ENCODE data around the gene ACOT12.
"Not testable (repeated sequence)": the region's sequence is repeated elsewhere in the genome, so short reads cannot be mapped to it uniquely, and the experiment has no call there.

The ACOT12 gene

DNA sequence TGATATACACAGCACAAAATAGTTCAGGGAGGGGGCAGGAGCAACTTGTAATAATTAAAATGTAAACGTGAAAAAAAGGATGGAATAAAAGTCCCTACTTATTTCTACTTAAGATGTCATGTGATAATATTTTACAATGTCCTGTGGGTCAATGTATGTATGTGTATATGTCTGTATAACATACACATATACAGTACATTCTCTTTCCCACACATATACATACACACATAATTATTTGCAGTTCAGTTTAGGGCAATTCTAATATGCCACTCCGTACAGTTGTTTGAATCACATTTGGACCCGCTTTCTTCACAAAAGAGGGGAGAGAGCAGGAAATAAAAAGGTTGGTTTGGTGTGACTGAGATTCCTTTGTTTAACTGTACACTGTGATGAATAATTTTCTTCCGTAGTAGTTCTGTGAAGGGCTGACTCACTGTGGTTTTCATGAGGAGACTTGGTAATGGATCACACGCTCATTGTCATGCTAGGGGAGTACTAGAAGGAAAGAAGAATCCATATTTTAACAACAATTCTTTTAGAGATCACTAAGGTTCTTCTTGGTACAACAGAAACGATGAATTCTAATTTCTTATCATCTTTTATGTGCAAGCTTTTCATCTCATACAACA lies 26.2 kb upstream of the ACOT12 start:
- no peak overlapping the region for H3K4me3 ChIP-seq (ENCODE audit: low read depth in 1 of 2, low read length in 2 of 2)
- H3K9me3 ChIP-seq (ENCODE audit: control insufficient read depth in 1 of 2, low read length in 2 of 2), result no peaks in the 10 kb centered on the region
- H3K27me3 ChIP-seq (ENCODE audit: low read depth, low read length), result no peaks in the 10 kb centered on the region
- H3K27ac ChIP-seq (ENCODE audit: low read length), result no peak overlapping the region
- peaks cover 0 to 20% of the 10 kb centered on the region in 2 donors for H3K36me3 ChIP-seq (ENCODE audit: control insufficient read depth in 1 of 2, insufficient read depth in 2 of 2, low read length in 2 of 2)
- no peaks in the 10 kb centered on the region for H3K4me1 ChIP-seq (ENCODE audit: control insufficient read depth in 1 of 2, insufficient read depth in 2 of 2, low read length in 2 of 2)

DNA sequence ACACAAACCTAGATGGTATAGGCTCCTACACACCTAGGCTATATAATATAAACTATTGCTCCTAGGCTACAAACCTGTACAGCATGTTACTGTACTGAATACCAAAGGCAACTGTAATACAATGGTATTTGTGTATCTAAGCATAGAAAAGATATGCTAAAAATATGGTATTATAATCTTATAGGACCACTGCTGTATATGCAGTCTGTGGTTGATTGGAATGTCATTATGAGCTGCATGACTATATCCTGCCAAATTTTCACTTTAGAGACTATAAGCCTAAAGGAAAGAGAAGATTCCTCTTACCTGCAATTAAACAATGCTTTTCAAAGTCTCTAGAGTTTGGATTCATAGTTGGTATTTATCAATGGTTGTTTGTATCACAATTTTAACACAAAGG lies 24.7 kb upstream of the ACOT12 start:
- no peaks in the 10 kb centered on the region for H3K4me1 ChIP-seq (ENCODE audit: control insufficient read depth in 1 of 2, insufficient read depth in 2 of 2, low read length in 2 of 2)
- no peak overlapping the region for H3K4me3 ChIP-seq (ENCODE audit: low read depth in 1 of 2, low read length in 2 of 2)
- H3K36me3 ChIP-seq (ENCODE audit: control insufficient read depth in 1 of 2, insufficient read depth in 2 of 2, low read length in 2 of 2), result peaks cover 0 to 20% of the 10 kb centered on the region in 2 donors

DNA sequence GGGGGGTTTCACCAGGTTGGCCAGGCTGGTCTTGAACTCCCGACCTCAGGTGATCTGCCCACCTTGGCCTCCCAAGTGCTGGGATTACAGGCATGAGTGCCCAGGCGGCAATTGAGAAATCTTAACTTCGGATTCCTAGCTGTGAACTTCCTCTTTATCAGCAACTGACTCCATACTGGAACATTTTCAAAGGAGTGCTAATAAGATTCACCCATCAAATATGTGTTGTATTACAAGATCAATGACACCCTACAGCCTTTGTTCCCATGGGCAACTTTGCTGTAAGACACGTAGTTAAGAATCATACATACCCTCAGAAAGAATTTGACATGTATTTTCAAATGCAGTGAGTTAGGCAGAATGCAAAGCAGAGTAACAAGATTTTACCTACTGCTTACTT lies 23.1 kb upstream of the ACOT12 start:
- no peaks in the 10 kb centered on the region for H3K4me1 ChIP-seq (ENCODE audit: control insufficient read depth in 1 of 2, insufficient read depth in 2 of 2, low read length in 2 of 2)
- peaks cover 6 to 20% of the 10 kb centered on the region in 2 donors for H3K36me3 ChIP-seq (ENCODE audit: control insufficient read depth in 1 of 2, insufficient read depth in 2 of 2, low read length in 2 of 2)
- no peak overlapping the region for H3K27ac ChIP-seq (ENCODE audit: low read length)
- H3K27me3 ChIP-seq (ENCODE audit: low read depth, low read length), result no peaks in the 10 kb centered on the region
- H3K9me3 ChIP-seq (ENCODE audit: control insufficient read depth in 1 of 2, low read length in 2 of 2), result no peaks in the 10 kb centered on the region
- no peak overlapping the region for H3K4me3 ChIP-seq (ENCODE audit: low read depth in 1 of 2, low read length in 2 of 2)

More for the DNA sequence above, 24.7 kb upstream of the ACOT12 start:
- Histone ChIP-seq H3K9me3 (ENCODE audit: control insufficient read depth in 1 of 2, low read length in 2 of 2) (no peaks in the 10 kb centered on the region), H3K27ac (ENCODE audit: low read length) (no peak overlapping the region), H3K27me3 (ENCODE audit: low read depth, low read length) (no peaks in the 10 kb centered on the region)

GRCh38 chr5:81409896-81410295 lies 16.0 kb upstream of the ACOT12 start:
- Histone ChIP-seq H3K4me3 (ENCODE audit: low read depth in 1 of 2, low read length in 2 of 2) (no peak overlapping the region), H3K4me1 (ENCODE audit: control insufficient read depth in 1 of 2, insufficient read depth in 2 of 2, low read length in 2 of 2) (no peaks in the 10 kb centered on the region), H3K27me3 (ENCODE audit: low read depth, low read length) (no peaks in the 10 kb centered on the region)

DNA sequence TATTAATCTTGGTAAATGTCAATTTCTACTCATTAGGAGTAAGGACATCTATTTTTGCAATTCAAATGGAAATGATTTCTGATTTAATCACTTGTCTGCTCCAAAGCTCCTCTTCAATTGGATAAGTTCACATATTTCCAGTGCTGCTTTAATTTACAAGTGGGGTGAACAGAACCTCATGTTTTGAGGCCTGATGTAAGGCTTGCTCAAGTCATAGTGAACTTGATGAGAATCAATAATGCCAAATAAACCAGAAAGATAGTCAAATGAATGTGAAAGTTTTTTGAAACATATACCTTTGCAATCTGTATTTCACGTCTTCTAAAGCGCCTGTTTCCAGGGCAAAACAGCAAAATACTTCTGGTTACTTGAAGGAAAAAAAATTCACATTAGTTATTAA lies 15.4 kb upstream of the ACOT12 start:
- Histone ChIP-seq H3K4me1 (ENCODE audit: control insufficient read depth in 1 of 2, insufficient read depth in 2 of 2, low read length in 2 of 2) (no peaks in the 10 kb centered on the region), H3K27me3 (ENCODE audit: low read depth, low read length) (no peaks in the 10 kb centered on the region), H3K9me3 (ENCODE audit: control insufficient read depth in 1 of 2, low read length in 2 of 2) (no peaks in the 10 kb centered on the region), H3K27ac (ENCODE audit: low read length) (no peak overlapping the region), H3K4me3 (ENCODE audit: low read depth in 1 of 2, low read length in 2 of 2) (no peak overlapping the region), H3K36me3 (ENCODE audit: control insufficient read depth in 1 of 2, insufficient read depth in 2 of 2, low read length in 2 of 2) (peaks cover 0 to 6% of the 10 kb centered on the region in 2 donors)

More at GRCh38 chr5:81409896-81410295, 16.0 kb upstream of the ACOT12 start:
- Histone ChIP-seq H3K36me3 (ENCODE audit: control insufficient read depth in 1 of 2, insufficient read depth in 2 of 2, low read length in 2 of 2) (peaks cover 0 to 6% of the 10 kb centered on the region in 2 donors), H3K9me3 (ENCODE audit: control insufficient read depth in 1 of 2, low read length in 2 of 2) (no peaks in the 10 kb centered on the region), H3K27ac (ENCODE audit: low read length) (no peak overlapping the region)

- Histone ChIP-seq H3K27ac (ENCODE audit: low read length) (no peak overlapping the region), H3K27me3 (ENCODE audit: low read depth, low read length) (no peaks in the 10 kb centered on the region)
Observed at GRCh38 chr5:81408496-81408895, 14.6 kb upstream of the ACOT12 start.

GRCh38 chr5:81407811-81408210 lies 13.9 kb upstream of the ACOT12 start:
- H3K4me3 ChIP-seq (ENCODE audit: low read depth in 1 of 2, low read length in 2 of 2), result not testable (repeated sequence)

More at GRCh38 chr5:81408496-81408895, 14.6 kb upstream of the ACOT12 start:
- peaks cover 0 to 6% of the 10 kb centered on the region in 2 donors for H3K36me3 ChIP-seq (ENCODE audit: control insufficient read depth in 1 of 2, insufficient read depth in 2 of 2, low read length in 2 of 2)
- no peak overlapping the region for H3K4me3 ChIP-seq (ENCODE audit: low read depth in 1 of 2, low read length in 2 of 2)
- H3K9me3 ChIP-seq (ENCODE audit: control insufficient read depth in 1 of 2, low read length in 2 of 2), result no peaks in the 10 kb centered on the region
- no peaks in the 10 kb centered on the region for H3K4me1 ChIP-seq (ENCODE audit: control insufficient read depth in 1 of 2, insufficient read depth in 2 of 2, low read length in 2 of 2)

DNA sequence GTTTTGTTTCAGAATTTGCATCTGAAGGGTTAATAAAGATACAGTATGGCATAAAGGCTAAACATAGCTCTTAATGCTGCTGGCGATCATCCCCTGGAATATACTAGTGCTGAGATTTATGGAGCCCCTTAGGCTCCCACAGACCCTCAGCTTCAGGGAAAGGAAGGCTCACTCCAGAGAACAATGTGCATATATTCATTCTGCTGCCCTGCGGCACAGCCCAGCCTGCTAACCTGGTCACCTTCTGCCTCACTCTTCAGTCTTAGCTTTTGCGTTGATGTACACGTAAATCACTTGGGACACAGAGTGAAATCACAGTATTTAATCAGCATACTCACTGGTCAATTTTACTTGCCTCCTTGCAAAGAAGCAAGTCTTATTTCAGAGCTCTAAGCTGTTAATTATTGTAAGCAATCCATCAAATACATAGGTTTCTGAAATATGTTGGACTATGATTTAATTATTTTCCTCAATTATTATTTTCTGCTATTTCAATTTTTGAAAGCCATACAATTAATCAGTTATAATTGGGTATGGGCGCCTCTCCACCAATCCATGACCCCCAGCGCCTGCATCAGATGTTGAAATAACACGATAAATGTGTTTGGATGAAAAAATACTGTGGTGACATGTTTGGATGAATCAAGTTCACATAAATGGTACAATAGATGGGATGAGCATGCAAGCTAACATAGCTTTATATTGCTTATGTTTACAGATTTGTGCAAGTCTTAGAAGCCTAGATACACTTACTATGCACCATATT lies 11.4 kb upstream of the ACOT12 start:
- no peak overlapping the region for H3K27ac ChIP-seq (ENCODE audit: low read length)
- H3K9me3 ChIP-seq (ENCODE audit: control insufficient read depth in 1 of 2, low read length in 2 of 2), result no peaks in the 10 kb centered on the region
- no peak overlapping the region for H3K4me3 ChIP-seq (ENCODE audit: low read depth in 1 of 2, low read length in 2 of 2)
- no peaks in the 10 kb centered on the region for H3K4me1 ChIP-seq (ENCODE audit: control insufficient read depth in 1 of 2, insufficient read depth in 2 of 2, low read length in 2 of 2)
- H3K36me3 ChIP-seq (ENCODE audit: control insufficient read depth in 1 of 2, insufficient read depth in 2 of 2, low read length in 2 of 2), result no peaks in the 10 kb centered on the region
- no peaks in the 10 kb centered on the region for H3K27me3 ChIP-seq (ENCODE audit: low read depth, low read length)

More at GRCh38 chr5:81407811-81408210, 13.9 kb upstream of the ACOT12 start:
- H3K27ac ChIP-seq (ENCODE audit: low read length); H3K27me3 ChIP-seq (ENCODE audit: low read depth, low read length); H3K4me1 ChIP-seq (ENCODE audit: control insufficient read depth in 1 of 2, insufficient read depth in 2 of 2, low read length in 2 of 2); H3K36me3 ChIP-seq (ENCODE audit: control insufficient read depth in 1 of 2, insufficient read depth in 2 of 2, low read length in 2 of 2); H3K9me3 ChIP-seq (ENCODE audit: control insufficient read depth in 1 of 2, low read length in 2 of 2): not testable (repeated sequence)

DNA sequence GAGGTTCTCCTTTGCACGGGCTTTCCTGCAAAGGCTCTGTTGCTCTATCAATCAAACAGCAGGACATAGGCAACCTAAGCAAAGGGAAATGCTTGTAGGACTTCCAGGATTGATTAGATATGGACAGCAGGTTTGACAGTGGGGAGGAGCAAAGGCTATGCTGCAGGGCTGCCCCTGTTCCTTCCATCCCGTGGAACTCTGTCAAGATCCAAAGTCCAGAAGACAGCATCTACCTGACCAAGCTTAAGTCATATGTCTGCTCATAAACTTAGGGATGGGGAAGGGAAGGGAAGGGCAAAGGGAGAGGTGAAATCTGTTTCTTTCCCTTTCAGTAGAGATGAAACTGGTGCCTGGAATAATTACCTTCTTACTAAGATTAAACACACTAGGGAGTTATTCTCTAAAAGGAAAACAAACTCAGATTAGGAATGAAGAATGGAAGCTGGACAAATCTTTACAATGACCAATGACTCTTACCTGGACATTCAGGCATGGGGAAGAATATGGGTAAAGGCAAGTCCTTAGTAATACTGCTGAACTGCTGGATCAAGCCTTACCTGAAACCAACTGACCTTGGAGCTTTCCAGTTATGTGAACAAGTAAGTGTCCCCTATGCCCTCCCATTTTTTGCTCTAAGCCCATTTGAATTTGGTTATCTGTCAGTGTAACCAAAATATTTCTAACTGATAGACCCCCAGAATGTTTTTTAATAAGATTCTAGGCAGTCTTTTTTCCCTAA lies 8.4 kb upstream of the ACOT12 start:
- Histone ChIP-seq H3K27me3 (ENCODE audit: low read depth, low read length) (no peaks in the 10 kb centered on the region), H3K4me1 (ENCODE audit: control insufficient read depth in 1 of 2, insufficient read depth in 2 of 2, low read length in 2 of 2) (no peaks in the 10 kb centered on the region), H3K9me3 (ENCODE audit: control insufficient read depth in 1 of 2, low read length in 2 of 2) (no peaks in the 10 kb centered on the region), H3K27ac (ENCODE audit: low read length) (no peak overlapping the region), H3K36me3 (ENCODE audit: control insufficient read depth in 1 of 2, insufficient read depth in 2 of 2, low read length in 2 of 2) (no peaks in the 10 kb centered on the region), H3K4me3 (ENCODE audit: low read depth in 1 of 2, low read length in 2 of 2) (no peak overlapping the region)

DNA sequence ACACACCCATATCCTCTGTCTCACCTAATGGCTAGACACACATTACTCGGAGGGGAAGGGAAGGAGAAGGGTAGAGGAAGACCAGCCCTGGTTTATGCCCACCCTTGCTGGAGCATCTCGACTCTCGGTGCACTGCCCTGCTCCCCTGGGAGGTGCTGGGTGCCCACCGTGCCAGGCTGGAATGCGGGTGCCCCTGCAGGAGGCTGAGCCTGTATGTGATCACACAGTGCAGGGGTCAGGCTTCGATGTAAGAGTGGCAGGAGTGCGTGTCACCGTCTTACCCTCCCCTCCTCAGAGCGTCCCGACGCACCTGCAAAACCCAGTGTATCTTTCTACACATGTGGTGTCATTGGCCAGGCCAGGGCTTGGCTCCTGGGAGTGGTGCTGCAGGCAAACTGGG lies 7.3 kb upstream of the ACOT12 start:
- Histone ChIP-seq H3K36me3 (ENCODE audit: control insufficient read depth in 1 of 2, insufficient read depth in 2 of 2, low read length in 2 of 2) (no peaks in the 10 kb centered on the region), H3K27me3 (ENCODE audit: low read depth, low read length) (no peaks in the 10 kb centered on the region), H3K27ac (ENCODE audit: low read length) (no peak overlapping the region), H3K4me1 (ENCODE audit: control insufficient read depth in 1 of 2, insufficient read depth in 2 of 2, low read length in 2 of 2) (no peaks in the 10 kb centered on the region), H3K9me3 (ENCODE audit: control insufficient read depth in 1 of 2, low read length in 2 of 2) (no peaks in the 10 kb centered on the region), H3K4me3 (ENCODE audit: low read depth in 1 of 2, low read length in 2 of 2) (no peak overlapping the region)

DNA sequence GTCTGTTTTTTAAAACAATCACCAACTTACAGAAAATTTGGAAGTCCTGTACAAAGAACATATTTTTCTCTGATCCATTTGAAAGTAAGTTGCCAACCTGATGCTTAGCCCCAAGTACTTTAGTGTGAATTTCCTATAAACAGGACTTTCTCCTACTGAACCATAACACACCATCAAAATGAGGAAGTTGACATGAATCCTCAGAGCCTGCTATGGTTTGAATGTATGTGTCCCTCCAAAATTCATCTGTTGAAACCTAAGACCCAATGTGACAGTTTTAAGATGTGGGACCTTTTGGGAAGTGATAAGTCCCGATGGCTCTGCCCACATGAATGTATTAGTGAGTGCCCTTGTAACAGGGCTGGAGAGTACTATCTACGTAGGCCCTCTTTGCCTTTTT lies 6.4 kb upstream of the ACOT12 start:
- Histone ChIP-seq H3K4me3 (ENCODE audit: low read depth in 1 of 2, low read length in 2 of 2) (no peak overlapping the region), H3K27me3 (ENCODE audit: low read depth, low read length) (no peaks in the 10 kb centered on the region), H3K4me1 (ENCODE audit: control insufficient read depth in 1 of 2, insufficient read depth in 2 of 2, low read length in 2 of 2) (no peaks in the 10 kb centered on the region), H3K9me3 (ENCODE audit: control insufficient read depth in 1 of 2, low read length in 2 of 2) (no peaks in the 10 kb centered on the region), H3K36me3 (ENCODE audit: control insufficient read depth in 1 of 2, insufficient read depth in 2 of 2, low read length in 2 of 2) (no peaks in the 10 kb centered on the region), H3K27ac (ENCODE audit: low read length) (no peak overlapping the region)
